Vein endothelial cell (primary cell): ENCODE data around the gene SCN3A. TPM values are rescaled to one million over a fixed set of nuclear protein-coding genes. Genes with fewer than 3 reads are reported as not detected.

ENCODE experiments used
- total RNA-seq: library from RNA; depleted of rRNA; stranded (reverse); fragments of >200 nt; gene quantifications from 2 replicates; pipeline ENCODE4 v1.2.3, GENCODE V29; 2012

SCN3A gene
- not detected in 2 replicates for total RNA-seq

GRCh38 chr2:165203689-165204559 lies at the start of gene SCN3A:
Gene SCN3A (minus strand): TSS chr2:165204050. CDS start chr2:165176394, 27,656 bp downstream.

GRCh38 chr2:165239230-165239629 lies 35.4 kb upstream of the SCN3A start, which contains the start of gene SCN2A:
Gene SCN2A (plus strand): TSS chr2:165239414. CDS start chr2:165295824, 56,410 bp downstream.

Other genes with a start within 250 kb of the SCN3A start
- gene SLC38A11, start 248.5 kb downstream of the SCN3A start, total RNA-seq = not detected in 2 replicates
- under 0.01 TPM in 1 of 2 replicates, not detected in the other for gene SCN2A, start 35.4 kb upstream of the SCN3A start, total RNA-seq